AG04449 (cell line): Measurements from ENCODE around the gene NDUFAF8.

Experiments used
- CTCF ChIA-PET: fragments of 350-600 bp; formaldehyde crosslinking; extraction: SDS; loops from one replicate; lab custom pipeline; 2021; ENCODE audit warnings: antibody characterized with exemption; lab: Yijun Ruan, JAX
- POLR2A ChIA-PET: fragments of 400-600, 350-600 bp; formaldehyde crosslinking; extraction: SDS; loops from one replicate; lab custom pipeline; 2020; ENCODE audit warnings: antibody characterized with exemption, inconsistent platforms; lab: Yijun Ruan, JAX
- DNase-seq: peaks from one replicate; pipeline ENCODE4 v3.0.0-alpha.2; 2010; ENCODE audit warnings: low read depth, low spot score
- H3K4me3 ChIP-seq: 2 replicates; pipeline ENCODE4 v1.5.1; 2011; ENCODE audit warnings: low read depth, mild to moderate bottlenecking, control low read depth, low read length
- TF ChIP-seq, protein P1 (sequence below): IDR thresholded peaks from one replicate; pipeline ENCODE4 v1.5.1; 2011; ENCODE audit warnings: mild to moderate bottlenecking, moderate library complexity, low read length, control low read depth, inconsistent platforms; ENCODE audit not compliant: insufficient read depth; ENCODE audit errors: missing control alignments

Gene NDUFAF8

DNA sequence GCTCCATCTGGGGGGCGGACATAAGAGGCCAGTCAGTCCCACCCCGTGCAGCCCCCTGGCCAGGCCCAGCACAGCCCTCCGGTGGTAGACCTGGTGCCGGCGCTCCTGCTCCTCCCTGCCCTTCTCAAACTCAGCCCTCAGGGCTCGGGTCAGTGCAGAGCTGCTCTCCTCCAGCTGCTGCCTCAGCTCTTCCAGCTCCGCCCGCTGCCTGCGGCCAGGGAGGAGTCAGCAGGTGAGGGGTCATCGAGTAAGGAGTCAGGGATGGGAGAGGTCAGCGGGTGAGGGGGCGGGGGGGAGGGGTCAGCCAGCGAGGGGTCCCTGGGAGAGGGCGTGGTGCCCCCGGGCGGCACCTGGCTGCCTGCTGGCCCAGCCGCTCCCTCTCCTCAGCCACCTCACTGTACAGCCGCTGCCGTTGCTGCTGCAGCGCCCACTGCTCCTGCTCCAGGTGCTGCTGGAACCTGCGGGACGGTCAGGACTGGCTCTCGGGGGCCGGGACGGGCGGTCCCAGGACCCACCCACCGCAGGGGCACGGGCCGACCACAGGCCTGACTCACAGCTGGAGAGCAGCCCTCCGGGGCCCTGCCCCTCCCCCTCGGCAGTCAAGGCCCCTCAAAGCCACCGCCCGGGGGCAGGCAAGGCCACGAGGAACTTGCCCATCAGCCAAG lies 46.6 kb upstream of the NDUFAF8 start:
- TF ChIP-seq, protein P1, sequence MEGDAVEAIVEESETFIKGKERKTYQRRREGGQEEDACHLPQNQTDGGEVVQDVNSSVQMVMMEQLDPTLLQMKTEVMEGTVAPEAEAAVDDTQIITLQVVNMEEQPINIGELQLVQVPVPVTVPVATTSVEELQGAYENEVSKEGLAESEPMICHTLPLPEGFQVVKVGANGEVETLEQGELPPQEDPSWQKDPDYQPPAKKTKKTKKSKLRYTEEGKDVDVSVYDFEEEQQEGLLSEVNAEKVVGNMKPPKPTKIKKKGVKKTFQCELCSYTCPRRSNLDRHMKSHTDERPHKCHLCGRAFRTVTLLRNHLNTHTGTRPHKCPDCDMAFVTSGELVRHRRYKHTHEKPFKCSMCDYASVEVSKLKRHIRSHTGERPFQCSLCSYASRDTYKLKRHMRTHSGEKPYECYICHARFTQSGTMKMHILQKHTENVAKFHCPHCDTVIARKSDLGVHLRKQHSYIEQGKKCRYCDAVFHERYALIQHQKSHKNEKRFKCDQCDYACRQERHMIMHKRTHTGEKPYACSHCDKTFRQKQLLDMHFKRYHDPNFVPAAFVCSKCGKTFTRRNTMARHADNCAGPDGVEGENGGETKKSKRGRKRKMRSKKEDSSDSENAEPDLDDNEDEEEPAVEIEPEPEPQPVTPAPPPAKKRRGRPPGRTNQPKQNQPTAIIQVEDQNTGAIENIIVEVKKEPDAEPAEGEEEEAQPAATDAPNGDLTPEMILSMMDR, result no peak
- no peak overlapping the region for H3K4me3 ChIP-seq
- ChIA-PET POLR2A (no interaction called here), CTCF (interaction anchor here (0.9 to 1.4 kb wide), 3 partner anchors 8 to 50 kb away, joined by 3 to 4 read pairs (median 4); no protein-coding TSS in a partner anchor)
- DNase-seq, result no peak

DNA sequence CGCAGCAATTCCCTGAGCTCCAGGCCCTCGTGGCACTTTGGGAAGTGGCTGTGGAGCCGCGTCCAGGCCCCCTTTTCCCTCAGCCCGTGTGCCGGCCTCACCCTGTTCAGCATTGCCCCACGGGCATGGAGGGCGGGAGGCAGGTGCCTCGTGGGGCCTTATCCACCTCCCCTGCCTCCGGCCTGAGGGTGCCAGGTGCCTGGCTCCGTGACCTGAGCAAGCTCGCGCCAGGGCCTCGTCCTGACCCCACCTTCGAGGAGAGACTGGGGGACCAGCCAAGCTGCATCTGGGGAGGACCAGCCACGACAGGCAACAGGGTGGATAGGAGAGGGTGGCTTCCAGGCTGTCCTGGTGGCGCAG lies 46.1 kb upstream of the NDUFAF8 start:
- no peak for DNase-seq
- TF ChIP-seq, protein P1, result no peak
- CTCF ChIA-PET, result interaction anchor here (0.9 to 1.4 kb wide), 2 partner anchors 8 to 50 kb away, joined by 4 read pairs; no protein-coding TSS in a partner anchor
- no peak overlapping the region for H3K4me3 ChIP-seq
- POLR2A ChIA-PET, result no interaction called here

DNA sequence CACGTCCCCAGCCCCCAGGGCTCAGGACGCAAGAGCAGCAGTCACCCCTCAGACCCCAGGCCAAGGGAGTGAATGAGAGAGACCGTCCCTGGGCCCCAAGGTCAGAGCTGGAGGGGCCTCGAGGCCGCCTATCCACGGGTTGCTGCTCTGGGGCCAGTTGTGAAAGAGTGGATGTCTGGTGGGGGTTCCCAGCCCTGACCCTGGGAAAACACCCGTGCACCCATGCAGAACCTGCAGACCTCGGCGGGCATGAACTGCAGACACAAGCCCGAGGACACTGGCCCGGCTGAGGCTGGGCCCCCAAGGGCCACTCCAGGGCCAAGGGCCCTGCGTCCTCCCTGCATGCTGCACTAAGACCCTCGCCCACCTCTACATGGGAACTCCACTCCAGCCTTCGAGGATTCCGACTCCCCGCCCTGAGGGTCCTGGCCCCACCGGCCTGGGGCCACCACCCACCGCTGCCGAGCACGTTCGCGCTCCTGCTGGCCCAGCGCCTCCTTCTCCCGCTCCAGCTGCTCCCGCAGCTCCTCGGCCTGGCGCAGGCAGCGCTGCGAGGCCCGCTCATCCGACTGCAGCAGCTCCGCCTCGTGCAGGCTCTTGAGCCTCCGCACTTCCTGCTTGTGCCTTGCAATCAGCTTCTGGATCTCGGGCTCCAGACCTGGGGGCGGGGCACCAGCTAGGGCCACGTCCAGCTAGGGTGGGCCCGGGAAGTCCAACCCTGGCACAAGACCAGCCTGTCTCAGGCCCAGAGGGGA lies 45.5 kb upstream of the NDUFAF8 start:
- no peak for DNase-seq
- CTCF ChIA-PET, result no interaction called here

DNA sequence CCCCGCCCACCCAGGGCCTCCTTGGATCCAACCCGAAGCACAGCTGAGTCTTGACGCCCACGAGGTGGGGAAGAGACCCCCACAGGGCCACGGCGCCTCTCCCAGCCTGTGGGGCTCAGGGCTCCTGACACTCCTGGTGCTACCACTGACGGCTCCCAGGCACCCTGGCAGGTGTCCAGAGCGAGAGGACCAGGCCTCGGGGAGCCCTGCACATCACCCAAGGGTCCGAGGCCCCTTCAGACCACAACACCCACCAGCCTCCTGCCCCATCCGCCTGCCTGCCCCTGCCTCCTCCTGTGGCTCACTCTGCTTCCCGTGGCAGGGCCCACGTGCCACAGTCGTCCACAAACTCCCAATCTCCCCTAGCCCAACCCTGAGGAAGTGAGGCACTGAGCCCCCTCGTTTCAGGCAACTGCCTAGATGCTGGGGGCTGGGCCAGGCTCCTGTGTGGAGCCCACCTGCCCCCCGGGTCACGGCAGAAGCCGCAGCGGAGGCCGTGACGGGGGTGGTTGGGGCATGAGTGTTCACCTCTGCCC lies 44.8 kb upstream of the NDUFAF8 start:
- TF ChIP-seq, protein P1, result no peak
- no peak overlapping the region for H3K4me3 ChIP-seq
- CTCF ChIA-PET, result no interaction called here
- DNase-seq, result no peak
- POLR2A ChIA-PET, result no interaction called here

More for the DNA sequence above, 45.5 kb upstream of the NDUFAF8 start:
- TF ChIP-seq, protein P1, result no peak
- POLR2A ChIA-PET, result no interaction called here
- H3K4me3 ChIP-seq, result no peak overlapping the region

DNA sequence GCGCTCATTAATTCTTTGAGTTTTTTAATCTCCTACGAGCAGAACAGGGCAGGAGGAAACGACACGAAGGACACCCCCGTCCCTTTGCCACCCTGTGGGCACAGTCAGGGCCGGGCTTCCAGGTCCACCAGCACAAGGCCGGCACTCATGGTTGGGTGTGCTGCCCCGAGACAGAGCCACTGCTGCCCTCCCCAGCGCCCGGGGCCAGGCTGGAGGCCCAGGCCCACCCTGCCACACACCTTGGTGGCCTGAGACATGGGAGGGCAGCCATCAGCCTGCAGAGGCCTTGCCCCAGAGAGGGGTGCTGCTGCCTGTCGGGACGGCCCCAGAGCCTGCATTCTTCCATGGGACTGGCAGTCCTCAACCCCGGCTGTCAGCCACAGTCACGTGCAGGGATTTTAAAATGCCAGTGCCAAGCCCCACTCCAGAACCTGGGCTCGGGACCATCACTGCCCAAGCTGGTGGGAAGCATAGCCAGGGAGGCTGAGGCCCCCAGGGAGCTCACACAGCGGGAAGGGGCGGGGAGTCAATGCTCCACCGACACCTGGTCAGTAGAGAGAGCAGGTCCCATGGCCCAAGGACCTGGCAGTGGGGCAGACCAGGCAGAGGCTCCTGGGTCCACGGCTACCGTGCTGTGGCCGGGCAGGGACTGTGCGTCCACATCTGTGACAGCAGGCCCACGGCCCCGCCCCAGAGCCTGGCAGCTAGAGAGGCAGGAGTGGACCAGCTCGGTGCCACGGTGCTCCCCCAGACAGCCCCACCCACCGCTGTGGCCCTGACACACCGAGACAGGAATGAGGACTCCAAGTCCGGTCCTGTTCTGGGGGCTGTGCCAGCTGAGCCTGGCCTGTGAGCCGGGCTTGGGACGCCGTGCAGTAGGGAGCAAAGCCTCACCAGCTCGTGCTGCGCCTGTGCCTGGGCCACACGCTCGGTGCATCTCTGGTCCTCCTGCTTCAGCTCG lies 43.9 kb upstream of the NDUFAF8 start:
- ChIA-PET CTCF (interaction anchor here (0.7 to 1.3 kb wide), 2 partner anchors 18 to 172 kb away, joined by 3 read pairs; no protein-coding TSS in a partner anchor), POLR2A (no interaction called here)
- H3K4me3 ChIP-seq, result no peak overlapping the region

More for the DNA sequence above, 43.9 kb upstream of the NDUFAF8 start:
- TF ChIP-seq, protein P1, result no peak
- no peak for DNase-seq
